T-helper 2 cell (primary cell): ENCODE results near the gene CDCP1.

ENCODE experiments used
- DNase-seq, 5 experiments: peaks; one replicate each; pipeline versions ENCODE4 v3.0.0 to v3.0.0-alpha.2; 2012 to 2022
- total RNA-seq, 2 donors: gene quantifications; one replicate each; lab custom pipeline; 2026; lab: John Stamatoyannopoulos, UW

Gene CDCP1
- 0 to 0.40 reads per million in 2 donors for total RNA-seq

GRCh38 chr3:45145681-45146614 lies at the start of gene CDCP1:
TSS of gene CDCP1 (minus strand) at chr3:45146378. CDS start at chr3:45146287, 91 bp downstream.
- peak in 1 of 5 experiments; percentile 19 for DNase-seq

GRCh38 chr3:45194791-45195190 lies 48.6 kb upstream of the CDCP1 start:
- no peak for DNase-seq

- peak in 1 of 5 experiments; percentile 21 for DNase-seq
These were observed 45.8 kb upstream of the CDCP1 start for GRCh38 chr3:45191924-45192417.

DNA sequence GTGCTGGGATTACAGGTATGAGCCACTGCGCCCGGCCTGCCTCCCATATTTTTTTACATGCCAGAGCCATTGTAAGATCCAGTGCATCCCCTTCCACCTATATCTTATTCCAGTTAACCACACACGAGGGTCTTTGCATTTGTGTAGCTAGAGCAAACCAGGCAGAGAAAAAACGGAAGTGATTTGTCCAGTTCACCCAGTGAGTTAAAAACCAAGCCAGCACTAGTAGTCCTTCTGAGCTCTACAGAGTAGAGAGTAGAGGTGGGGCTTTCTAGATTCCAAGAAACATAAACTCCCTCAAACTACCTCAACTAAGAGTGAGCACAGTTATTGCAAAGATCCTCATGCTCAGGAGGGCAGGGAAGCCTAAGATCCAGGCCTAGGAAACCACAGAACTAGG lies 45.2 kb upstream of the CDCP1 start:
- DNase-seq = no peak

DNA sequence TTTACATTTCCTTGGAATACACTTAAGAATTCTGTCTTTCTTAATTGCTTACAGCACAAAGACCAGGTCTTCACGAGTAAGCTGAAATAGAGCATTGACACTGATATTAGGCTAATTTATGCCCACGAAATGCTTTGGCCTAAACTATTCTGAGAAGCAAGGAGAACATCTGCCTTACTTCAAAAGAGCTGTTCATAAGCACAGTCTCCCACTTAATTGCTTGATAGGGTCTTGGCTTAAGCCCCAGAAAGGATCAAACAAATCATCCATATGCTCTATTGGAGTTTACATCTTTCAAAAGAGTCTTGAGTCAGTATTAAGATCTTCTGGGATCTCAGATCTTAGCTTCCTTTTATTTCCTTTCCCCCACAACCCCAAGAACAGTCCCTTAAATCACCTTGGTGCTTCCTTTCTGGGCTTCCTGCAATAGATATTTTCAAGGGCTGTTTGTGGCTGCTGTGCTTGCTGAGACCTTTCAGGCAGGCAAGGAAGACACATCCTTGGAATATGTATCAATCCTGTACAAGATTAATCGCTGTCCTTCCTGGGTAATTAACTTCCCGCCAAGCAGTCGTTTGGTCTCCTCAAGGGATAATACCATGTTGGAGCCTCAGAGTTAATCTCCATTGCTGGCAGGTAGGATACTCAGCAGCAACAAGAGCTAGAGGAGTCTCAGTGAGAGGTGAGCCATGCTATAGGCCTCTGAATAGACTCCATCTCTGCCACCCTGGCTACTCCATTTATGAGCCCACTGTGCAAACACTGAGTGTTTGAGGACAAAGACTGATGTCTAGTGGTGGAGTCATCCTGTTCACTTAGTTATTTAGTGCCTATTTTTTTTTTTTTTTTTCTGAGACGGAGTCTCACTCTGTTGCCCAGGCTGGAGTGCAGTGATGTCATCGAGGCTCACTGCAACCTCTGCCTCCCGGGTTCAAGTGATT lies 42.8 kb upstream of the CDCP1 start:
- DNase-seq = no peak

GRCh38 chr3:45187694-45188141 lies 41.5 kb upstream of the CDCP1 start:
- DNase-seq = peak in 1 of 5 experiments; percentile 76

- DNase-seq = no peak
These were observed 40.7 kb upstream of the CDCP1 start for GRCh38 chr3:45186871-45187270.

GRCh38 chr3:45185461-45185860 lies 39.3 kb upstream of the CDCP1 start:
- DNase-seq = no peak

DNA sequence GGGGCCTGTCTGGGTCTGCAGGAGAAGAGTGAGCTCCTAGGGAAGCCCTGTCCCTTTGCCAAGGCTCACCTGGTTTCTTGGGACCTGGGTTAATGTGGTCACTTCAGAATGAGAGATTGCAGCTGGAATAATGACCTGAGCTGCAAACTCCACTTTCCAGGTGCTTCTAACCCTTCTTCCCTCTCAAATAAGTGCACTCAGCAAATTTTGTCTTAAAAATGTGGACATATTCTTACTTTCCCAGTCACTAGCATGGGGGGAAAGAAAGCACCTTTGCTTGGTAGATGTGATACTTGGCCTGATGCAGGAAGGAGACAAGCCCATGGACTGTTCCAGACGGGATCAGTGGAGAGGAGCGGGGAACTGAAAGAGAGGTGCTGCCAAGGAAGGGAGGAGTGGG lies 38.9 kb upstream of the CDCP1 start:
- DNase-seq = no peak

GRCh38 chr3:45183872-45184262 lies 37.7 kb upstream of the CDCP1 start:
- no peak for DNase-seq

GRCh38 chr3:45182915-45183871 lies 37.0 kb upstream of the CDCP1 start:
- no peak for DNase-seq

- no peak for DNase-seq
These were observed 35.3 kb upstream of the CDCP1 start for GRCh38 chr3:45181496-45181895.

GRCh38 chr3:45180899-45181298 lies 34.7 kb upstream of the CDCP1 start:
- DNase-seq = no peak

DNA sequence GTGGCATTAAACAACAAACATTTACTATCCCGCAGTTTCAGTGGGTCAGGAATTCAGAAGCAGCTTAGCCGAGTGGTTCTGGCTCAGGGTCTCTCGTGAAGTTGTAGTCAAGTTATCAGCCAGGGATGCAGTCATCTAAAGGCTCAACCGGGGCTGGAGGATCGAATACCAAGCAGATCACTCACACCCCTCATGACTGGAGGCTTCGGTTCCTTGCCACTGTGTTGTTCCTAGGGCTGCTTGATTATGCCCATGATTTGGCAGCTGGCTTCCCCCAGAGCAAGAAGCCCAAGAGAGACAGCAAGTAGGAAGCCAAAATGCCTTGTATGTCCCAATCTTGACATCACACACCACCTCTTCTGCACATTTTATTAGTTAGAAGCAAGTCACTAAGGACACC lies 33.9 kb upstream of the CDCP1 start:
- DNase-seq = no peak

- DNase-seq = no peak
These were observed 33.0 kb upstream of the CDCP1 start for GRCh38 chr3:45179163-45179562.

GRCh38 chr3:45178183-45179023 lies 32.2 kb upstream of the CDCP1 start:
- DNase-seq = no peak

DNA sequence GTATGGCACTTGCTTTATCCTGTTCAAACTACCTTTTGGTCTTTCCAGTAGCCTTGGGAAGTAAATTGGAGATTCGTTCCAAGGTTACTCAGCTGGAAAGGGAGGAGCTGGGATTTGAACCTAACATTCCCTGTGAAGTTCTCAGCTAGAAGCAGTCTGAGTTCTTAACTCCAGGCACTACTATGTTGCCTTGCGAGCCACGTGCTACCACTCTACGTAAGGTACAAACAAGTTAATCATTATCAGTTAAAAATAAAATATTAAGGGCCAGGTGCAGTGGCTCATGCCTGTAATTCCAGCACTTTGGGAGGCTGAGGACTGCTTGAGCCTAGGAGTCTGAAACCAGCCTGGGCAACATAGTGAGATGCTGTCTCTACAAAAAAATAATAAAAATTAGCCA lies 30.7 kb upstream of the CDCP1 start:
- no peak for DNase-seq

DNA sequence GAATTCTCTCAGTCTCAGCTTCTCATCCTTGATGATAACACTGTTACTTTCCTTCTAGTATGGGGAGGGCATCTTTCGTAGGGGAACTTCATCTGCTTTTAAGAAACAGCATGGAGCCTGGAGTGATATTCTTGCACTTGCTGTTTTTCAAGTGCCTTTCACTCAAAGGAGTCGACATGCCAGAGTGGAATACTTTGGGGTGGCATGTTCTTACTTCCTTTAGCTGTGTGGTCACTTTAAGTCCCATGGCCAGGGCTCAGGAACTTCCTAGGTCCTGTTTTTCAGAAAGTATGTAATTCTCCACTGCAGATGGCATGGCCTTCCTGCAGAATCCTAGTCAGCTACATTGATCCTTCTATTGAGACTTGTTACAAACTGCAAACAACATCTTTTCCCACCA lies 28.1 kb upstream of the CDCP1 start:
- no peak for DNase-seq

GRCh38 chr3:45173776-45174175 lies 27.6 kb upstream of the CDCP1 start:
- no peak for DNase-seq

DNA sequence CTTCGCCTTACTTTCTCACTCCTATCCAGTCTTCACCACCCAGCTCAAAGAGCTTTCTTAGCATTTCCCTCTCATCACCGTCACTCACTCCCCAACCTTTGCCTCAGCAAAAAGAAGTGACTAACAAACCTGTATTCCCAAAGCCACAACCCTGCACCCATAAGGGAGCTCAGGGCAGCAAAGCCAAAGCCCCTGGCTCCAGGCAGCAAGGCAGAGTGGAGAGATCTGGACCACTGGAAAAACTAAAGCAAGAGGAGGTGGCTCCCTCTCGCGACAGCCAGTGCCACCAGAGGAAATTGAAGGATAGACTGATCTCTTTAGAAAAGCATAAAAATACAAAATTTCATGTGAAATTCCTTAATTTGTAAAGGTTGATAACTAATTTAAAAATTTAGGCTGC lies 25.1 kb upstream of the CDCP1 start:
- DNase-seq = no peak

GRCh38 chr3:45170096-45170495 lies 23.9 kb upstream of the CDCP1 start:
- no peak for DNase-seq
